ENCODE measurements around the gene RPL6.

Gene RPL6

DNA sequence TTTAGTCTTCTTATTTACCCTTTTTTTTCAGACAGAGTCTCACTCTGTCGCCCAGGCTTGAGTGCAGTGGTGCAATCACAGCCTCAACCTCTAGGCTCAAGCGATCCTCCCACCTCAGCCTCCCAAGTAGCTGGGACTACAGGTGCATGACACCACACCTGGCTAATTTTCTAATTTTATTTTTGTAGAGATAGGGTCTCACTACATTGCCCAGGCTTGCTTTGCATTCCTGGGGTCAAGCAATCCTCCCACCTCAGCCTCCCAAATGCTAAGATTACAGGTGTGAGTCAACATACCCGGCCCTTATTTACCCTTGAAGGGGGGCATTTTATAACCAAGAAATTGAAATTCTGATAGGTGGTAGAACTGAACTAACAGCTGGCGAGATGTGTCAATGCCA lies 48.1 kb downstream of the RPL6 start:
- DNase-seq (ENCODE audit: low read depth): no peak
- no peak overlapping the region for H3K4me3 ChIP-seq (ENCODE audit: control insufficient read depth, low read depth, low read length)
- TF ChIP-seq, protein P1, sequence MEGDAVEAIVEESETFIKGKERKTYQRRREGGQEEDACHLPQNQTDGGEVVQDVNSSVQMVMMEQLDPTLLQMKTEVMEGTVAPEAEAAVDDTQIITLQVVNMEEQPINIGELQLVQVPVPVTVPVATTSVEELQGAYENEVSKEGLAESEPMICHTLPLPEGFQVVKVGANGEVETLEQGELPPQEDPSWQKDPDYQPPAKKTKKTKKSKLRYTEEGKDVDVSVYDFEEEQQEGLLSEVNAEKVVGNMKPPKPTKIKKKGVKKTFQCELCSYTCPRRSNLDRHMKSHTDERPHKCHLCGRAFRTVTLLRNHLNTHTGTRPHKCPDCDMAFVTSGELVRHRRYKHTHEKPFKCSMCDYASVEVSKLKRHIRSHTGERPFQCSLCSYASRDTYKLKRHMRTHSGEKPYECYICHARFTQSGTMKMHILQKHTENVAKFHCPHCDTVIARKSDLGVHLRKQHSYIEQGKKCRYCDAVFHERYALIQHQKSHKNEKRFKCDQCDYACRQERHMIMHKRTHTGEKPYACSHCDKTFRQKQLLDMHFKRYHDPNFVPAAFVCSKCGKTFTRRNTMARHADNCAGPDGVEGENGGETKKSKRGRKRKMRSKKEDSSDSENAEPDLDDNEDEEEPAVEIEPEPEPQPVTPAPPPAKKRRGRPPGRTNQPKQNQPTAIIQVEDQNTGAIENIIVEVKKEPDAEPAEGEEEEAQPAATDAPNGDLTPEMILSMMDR (conservative IDR thresholded peaks at IDR 0.05; ENCODE audit: control insufficient read depth, insufficient read depth, low read depth, low read length): no peak

GRCh38 chr12:112359290-112359689 lies 50.1 kb downstream of the RPL6 start:
- no peak overlapping the region for H3K4me3 ChIP-seq (ENCODE audit: control insufficient read depth, low read depth, low read length)
- no peak for DNase-seq (ENCODE audit: low read depth)
- TF ChIP-seq, protein P1 (conservative IDR thresholded peaks at IDR 0.05; ENCODE audit: control insufficient read depth, insufficient read depth, low read depth, low read length): no peak

- H3K4me3 ChIP-seq (ENCODE audit: control insufficient read depth, low read depth, low read length): no peak overlapping the region
- TF ChIP-seq, protein P1 (conservative IDR thresholded peaks at IDR 0.05; ENCODE audit: control insufficient read depth, insufficient read depth, low read depth, low read length): no peak
Measured at GRCh38 chr12:112357214-112357613, 52.2 kb downstream of the RPL6 start.

More at GRCh38 chr12:112357214-112357613, 52.2 kb downstream of the RPL6 start:
- DNase-seq (ENCODE audit: low read depth): no peak

All from fibroblast of mammary gland (primary cell).